Thymus (tissue), 11 donors: ENCODE data around the gene ELOVL6. TPM values are rescaled to one million over a fixed set of nuclear protein-coding genes. Genes with fewer than 3 reads are reported as not detected.
A peak's percentile ranks its signal among the peaks of the same experiment; 100 is the strongest.

Experiments used
- DNase-seq, 9 donors: peaks; one replicate each; pipeline ENCODE4 v3.0.0-alpha.2; 2013; ENCODE audit warnings: low spot score in 9 of 9, low read depth in 6 of 9, missing footprints in 1 of 9
- H3K27ac ChIP-seq, 2 donors: one replicate each; pipeline ENCODE4 v1.5.1; 2013; ENCODE audit warnings: control low read depth in 1 of 2, low read depth in 1 of 2, low read length in 1 of 2, mild to moderate bottlenecking in 1 of 2, moderate library complexity in 1 of 2
- H3K27me3 ChIP-seq, 2 donors: one replicate each; pipeline ENCODE4 v1.5.1; 2013; ENCODE audit warnings: low read length in 1 of 2; ENCODE audit not compliant: control insufficient read depth in 2 of 2, insufficient read depth in 1 of 2
- H3K36me3 ChIP-seq, 2 donors: one replicate each; pipeline ENCODE4 v1.5.1; 2013; ENCODE audit warnings: low read length in 1 of 2, mild to moderate bottlenecking in 1 of 2, moderate library complexity in 1 of 2; ENCODE audit not compliant: control insufficient read depth in 2 of 2, insufficient read depth in 2 of 2
- H3K4me1 ChIP-seq, 2 donors: one replicate each; pipeline ENCODE4 v1.5.1; 2013; ENCODE audit warnings: low read length in 2 of 2; ENCODE audit not compliant: control insufficient read depth in 2 of 2, insufficient read depth in 2 of 2
- H3K4me3 ChIP-seq, 2 donors: one replicate each; pipeline ENCODE4 v1.5.1; 2013; ENCODE audit warnings: low read length in 2 of 2, control low read depth in 1 of 2, mild to moderate bottlenecking in 1 of 2
- H3K9me3 ChIP-seq, 2 donors: one replicate each; pipeline ENCODE4 v1.5.1; 2013; ENCODE audit warnings: low read length in 1 of 2, mild to moderate bottlenecking in 1 of 2; ENCODE audit not compliant: control insufficient read depth in 2 of 2, insufficient read depth in 1 of 2
- WGBS: extraction: QIAGEN DNeasy Blood & Tissue Kit; methylation state at CpG from one replicate; pipeline ENCODE4 v1.1.7; 2013; 5-methylcytosine and 5-hydroxymethylcytosine counted together
- polyA plus RNA-seq: library from polyadenylated mRNA; stranded (reverse); fragments of 200-250 nt; gene quantifications from one replicate; pipeline ENCODE4 v1.2.3, GENCODE V29; 2013
- total RNA-seq: library from RNA; stranded (reverse); fragments of 120-200 nt; gene quantifications from one replicate; pipeline ENCODE4 v1.2.4, GENCODE V29; 2013
- donor health status: healthy.

Gene ELOVL6
- total and polyA plus RNA-seq, 2 donors = 2.8 to 3.1 TPM

DNA sequence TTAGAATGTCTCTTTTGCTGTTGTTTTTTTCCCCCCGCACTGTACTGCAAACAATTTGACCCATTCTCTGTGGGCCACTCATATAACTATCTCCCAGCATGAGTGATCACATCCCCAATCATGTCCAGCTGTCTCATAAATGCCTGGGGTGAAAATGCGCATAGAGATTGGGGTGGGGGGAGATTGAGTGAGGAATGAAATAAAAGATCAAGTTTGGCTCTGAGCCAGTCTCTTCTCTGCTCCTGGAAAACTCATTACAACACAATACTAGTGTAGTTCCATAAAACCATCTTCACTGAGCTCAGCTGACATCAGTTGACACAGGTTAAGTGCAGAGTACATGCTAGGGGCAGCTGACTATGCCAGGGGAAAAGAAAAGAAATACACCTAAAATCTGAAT, 188.9 kb downstream of the ELOVL6 start:
- WGBS = 97% methylated on average over 2 of the region's 2 CpGs
- Histone ChIP-seq H3K4me3 (no peak overlapping the region), H3K36me3 (no peaks in the 10 kb centered on the region), H3K27me3 (no peaks in the 10 kb centered on the region), H3K9me3 (no peaks in the 10 kb centered on the region), H3K4me1 (no peaks in the 10 kb centered on the region), H3K27ac (no peak overlapping the region)
- no peak for DNase-seq

DNA sequence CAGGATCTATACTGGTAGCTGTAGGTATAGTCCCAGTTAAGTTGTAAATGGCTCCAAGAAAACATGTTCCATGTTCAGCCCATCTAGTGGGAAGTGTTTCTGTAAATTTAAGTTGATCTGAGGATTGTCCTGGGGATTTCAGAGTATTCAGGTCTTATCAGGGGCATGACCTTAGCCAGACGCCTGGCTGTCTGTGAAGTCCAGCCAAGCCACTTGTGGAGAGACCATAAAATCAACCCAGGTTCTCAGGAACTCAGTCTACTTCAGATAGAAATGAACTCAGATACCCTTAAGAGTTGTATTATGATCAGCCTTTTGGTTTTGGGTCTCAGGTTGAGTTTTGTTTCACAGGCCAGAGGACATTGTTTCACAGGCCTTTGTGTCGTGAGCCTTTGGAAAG, 189.9 kb downstream of the ELOVL6 start:
- 95% methylated on average over 2 of the region's 2 CpGs for WGBS

GRCh38 chr4:110007217-110007616, 191.2 kb downstream of the ELOVL6 start:
- Histone ChIP-seq H3K36me3 (no peaks in the 10 kb centered on the region), H3K9me3 (no peaks in the 10 kb centered on the region)

More for the DNA sequence above, 189.9 kb downstream of the ELOVL6 start:
- Histone ChIP-seq H3K9me3 (no peaks in the 10 kb centered on the region), H3K4me1 (no peaks in the 10 kb centered on the region), H3K36me3 (no peaks in the 10 kb centered on the region), H3K27me3 (no peaks in the 10 kb centered on the region), H3K27ac (no peak overlapping the region), H3K4me3 (no peak overlapping the region)
- DNase-seq = no peak

DNA sequence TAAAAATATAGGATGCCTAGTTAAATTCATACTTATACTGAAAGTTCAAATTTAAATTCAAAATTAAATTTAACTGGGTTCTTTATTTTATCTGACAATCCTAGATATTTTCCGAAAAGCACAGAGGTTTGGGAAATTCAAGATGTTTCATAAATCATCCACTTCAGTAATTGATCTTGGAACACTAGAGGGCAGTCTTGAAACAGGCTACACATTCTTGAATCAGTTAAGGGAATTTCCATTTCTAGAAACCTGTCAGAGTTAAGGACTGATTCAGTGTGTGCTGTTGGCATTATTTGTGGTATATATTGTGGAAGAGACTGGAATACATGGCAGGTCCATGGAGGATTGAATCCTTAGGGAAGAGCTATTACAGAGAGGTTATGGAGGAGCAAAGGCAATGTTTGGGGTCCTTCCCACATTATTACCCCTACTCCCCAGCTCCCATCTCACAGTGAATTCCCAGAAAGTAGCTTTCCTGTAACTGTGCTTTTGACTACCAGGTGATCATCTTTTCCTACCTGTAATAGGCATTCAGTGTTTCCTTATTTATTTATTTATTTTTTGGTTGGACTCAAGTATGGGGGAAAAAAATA, 192.9 kb downstream of the ELOVL6 start:
- Histone ChIP-seq H3K4me3 (no peak overlapping the region), H3K27ac (no peak overlapping the region), H3K36me3 (no peaks in the 10 kb centered on the region), H3K4me1 (no peaks in the 10 kb centered on the region), H3K9me3 (no peaks in the 10 kb centered on the region), H3K27me3 (no peaks in the 10 kb centered on the region)
- WGBS = 42% methylated on average over 1 of the region's 1 CpG
- DNase-seq = peak in 8 of 9 donors; percentile 35 to 81 (median 48)

More at GRCh38 chr4:110007217-110007616, 191.2 kb downstream of the ELOVL6 start:
- Histone ChIP-seq H3K4me1 (no peaks in the 10 kb centered on the region), H3K4me3 (no peak overlapping the region), H3K27me3 (no peaks in the 10 kb centered on the region), H3K27ac (no peak overlapping the region)
- DNase-seq = no peak
- WGBS = 99% methylated on average over 3 of the region's 3 CpGs

- no peaks in the 10 kb centered on the region for H3K9me3 ChIP-seq
- H3K27ac ChIP-seq = no peak overlapping the region
- no peaks in the 10 kb centered on the region for H3K36me3 ChIP-seq
- H3K4me3 ChIP-seq = no peak overlapping the region
- H3K27me3 ChIP-seq = no peaks in the 10 kb centered on the region
- 100% methylated on average over 1 of the region's 1 CpG for WGBS
- H3K4me1 ChIP-seq = no peaks in the 10 kb centered on the region
- no peak for DNase-seq
These were observed 193.9 kb downstream of the ELOVL6 start for GRCh38 chr4:110004556-110004955.

GRCh38 chr4:110003401-110004187, 194.8 kb downstream of the ELOVL6 start:
- 87% methylated on average over 6 of the region's 6 CpGs for WGBS
- Histone ChIP-seq H3K4me3 (no peak overlapping the region), H3K27me3 (no peaks in the 10 kb centered on the region), H3K9me3 (no peaks in the 10 kb centered on the region), H3K27ac (no peak overlapping the region), H3K4me1 (no peaks in the 10 kb centered on the region), H3K36me3 (no peaks in the 10 kb centered on the region)
- no peak for DNase-seq

DNA sequence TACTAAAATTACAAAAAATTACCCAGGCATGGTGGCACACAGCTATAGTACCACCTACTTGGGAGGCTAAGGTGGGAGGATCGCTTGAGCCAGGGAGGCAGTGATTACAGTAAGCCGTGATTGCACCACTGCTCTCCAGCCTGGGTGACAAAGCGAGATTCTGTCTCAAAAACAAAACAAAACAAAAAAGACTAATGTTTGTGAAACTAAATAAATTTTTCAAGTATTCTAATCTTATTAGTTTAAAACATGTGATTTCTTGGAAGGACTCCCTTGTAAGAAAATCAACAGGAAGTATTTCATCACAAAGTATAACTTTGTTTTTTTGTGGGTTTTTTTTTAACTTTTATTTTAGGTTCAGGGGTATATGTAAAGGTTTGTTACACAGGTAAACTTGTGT, 196.1 kb downstream of the ELOVL6 start:
- Histone ChIP-seq H3K4me3 (no peak overlapping the region), H3K4me1 (no peaks in the 10 kb centered on the region), H3K27me3 (no peaks in the 10 kb centered on the region), H3K36me3 (no peaks in the 10 kb centered on the region), H3K27ac (no peak overlapping the region), H3K9me3 (no peaks in the 10 kb centered on the region)
- WGBS = 95% methylated on average over 3 of the region's 3 CpGs
- DNase-seq = no peak

- no peak for DNase-seq
- 93% methylated on average over 9 of the region's 9 CpGs for WGBS
- H3K36me3 ChIP-seq = no peaks in the 10 kb centered on the region
- no peaks in the 10 kb centered on the region for H3K4me1 ChIP-seq
- H3K27me3 ChIP-seq = no peaks in the 10 kb centered on the region
- no peak overlapping the region for H3K27ac ChIP-seq
- H3K4me3 ChIP-seq = no peak overlapping the region
- H3K9me3 ChIP-seq = no peaks in the 10 kb centered on the region
These were observed 198.9 kb downstream of the ELOVL6 start for GRCh38 chr4:109999585-109999912.

- H3K4me1 ChIP-seq = no peaks in the 10 kb centered on the region
- H3K9me3 ChIP-seq = no peaks in the 10 kb centered on the region
- no peak overlapping the region for H3K4me3 ChIP-seq
- no peaks in the 10 kb centered on the region for H3K27me3 ChIP-seq
- H3K27ac ChIP-seq = no peak overlapping the region
- peak; percentile 21 to 87 (median 74) for DNase-seq
- 64% methylated on average over 3 of the region's 3 CpGs for WGBS
- no peaks in the 10 kb centered on the region for H3K36me3 ChIP-seq
These were observed 199.4 kb downstream of the ELOVL6 start for GRCh38 chr4:109998867-109999584.
